Panc1 (cell line): Measurements from ENCODE around the gene PLCD1. TPM values are rescaled to one million over a fixed set of nuclear protein-coding genes. Genes with fewer than 3 reads are reported as not detected.

ENCODE experiments used
- ATAC-seq: fragments of 200-7000 bp; cut with Tn5 transposase; 2 replicates; pipeline ENCODE4 v1.9.1; 2020; ENCODE audit warnings: mild to moderate bottlenecking, moderate library complexity
- BruUV-seq: library from RNA; stranded (reverse); fragments of 400-500 nt; replicated peaks from 2 replicates; lab custom pipeline; 2021; lab: Mats Ljungman, UMichigan
- CTCF ChIA-PET: fragments of 300-600 bp; sonication (Branson Sonifier 250); formaldehyde crosslinking; loops from one replicate; lab custom pipeline; 2022; ENCODE audit warnings: antibody characterized with exemption; lab: Charles Lee
- POLR2A ChIA-PET: fragments of 300-600 bp; sonication (Branson Sonifier 250); formaldehyde crosslinking; loops from one replicate; lab custom pipeline; 2022; ENCODE audit warnings: antibody characterized with exemption; lab: Charles Lee
- DNase-seq: peaks from one replicate; pipeline ENCODE4 v3.0.0-alpha.2; 2010; ENCODE audit warnings: low read depth, low spot score
- H3K27ac ChIP-seq: 2 replicates; pipeline ENCODE4 v1.5.1; 2011; ENCODE audit warnings: mild to moderate bottlenecking, low read length, inconsistent platforms
- H3K27me3 ChIP-seq: fragments of 200-500 bp; sonication (Bioruptor generic); 2 replicates; pipeline ENCODE4 v1.6.0; 2014; ENCODE audit warnings: low read length, inconsistent platforms; ENCODE audit not compliant: control insufficient read depth, insufficient read depth
- H3K36me3 ChIP-seq: fragments of 200-500 bp; sonication (Bioruptor generic); 2 replicates; pipeline ENCODE4 v1.5.1; 2014; ENCODE audit warnings: inconsistent platforms, mild to moderate bottlenecking, low read length, moderate library complexity; ENCODE audit not compliant: control insufficient read depth, insufficient read depth
- H3K4me1 ChIP-seq: 2 replicates; pipeline ENCODE4 v1.5.1; 2011; ENCODE audit warnings: inconsistent platforms, mild to moderate bottlenecking, low read length, moderate library complexity; ENCODE audit not compliant: control insufficient read depth, insufficient read depth
- H3K4me3 ChIP-seq, 2 experiments: 2 replicates each; pipeline ENCODE4 v1.5.1; 2011 to 2012; ENCODE audit warnings: low read depth in 2 of 2, low read length in 2 of 2, mild to moderate bottlenecking in 2 of 2, inconsistent platforms in 1 of 2, moderate library complexity in 1 of 2
- H3K9me3 ChIP-seq: fragments of 200-500 bp; sonication (Bioruptor generic); 2 replicates; pipeline ENCODE4 v1.5.1; 2014; ENCODE audit warnings: low read depth, mild to moderate bottlenecking, inconsistent platforms, low read length, moderate library complexity; ENCODE audit not compliant: control insufficient read depth, insufficient read depth
- POLR2AphosphoS5 ChIP-seq: IDR thresholded peaks from 2 replicates; pipeline ENCODE4 v1.6.1; 2012; ENCODE audit warnings: mild to moderate bottlenecking, low read depth, low read length, moderate library complexity
- SIN3A ChIP-seq: IDR thresholded peaks from 2 replicates; pipeline ENCODE4 v1.6.1; 2012; ENCODE audit warnings: low read depth, mild to moderate bottlenecking, low read length, moderate library complexity, borderline replicate concordance; ENCODE audit not compliant: insufficient read depth
- TCF7L2 ChIP-seq: IDR thresholded peaks from 2 replicates; pipeline ENCODE4 v1.6.1; 2011; ENCODE audit warnings: mild to moderate bottlenecking, low read depth, low read length, inconsistent platforms
- in situ Hi-C: cut with HindIII; loops from 2 replicates; pipeline ENCODE4 v1.10.0; 2016; ENCODE audit warnings: low sequenced_read_pairs, low pct_unique_long_range_greater_than_20kb
- intact Hi-C: fragments of 100-400 bp; cut with micrococcal nuclease; formaldehyde crosslinking; loops from one replicate; pipeline ENCODE4 v1.10.0; 2022; ENCODE audit not compliant: unreplicated experiment
- total RNA-seq: library from RNA; stranded (reverse); gene quantifications from one replicate; pipeline ENCODE4 v1.2.1, GENCODE V29; 2021; ENCODE audit not compliant: unreplicated experiment
- TF ChIP-seq, protein P1 (sequence below): fragments of 450-650 bp; IDR thresholded peaks from 2 replicates; pipeline ENCODE4 v1.5.1; 2017; ENCODE audit warnings: mild to moderate bottlenecking
- TF ChIP-seq, protein P2 (sequence below), 2 experiments: IDR thresholded peaks; 2 replicates each; pipeline ENCODE4 v1.6.1; 2011 to 2012; ENCODE audit warnings: low read depth in 2 of 2, control low read depth in 1 of 2, low read length in 1 of 2, mild to moderate bottlenecking in 1 of 2, moderate library complexity in 1 of 2; ENCODE audit not compliant: insufficient read depth in 1 of 2

PLCD1 gene
- total RNA-seq, 1 experiment from 2014 or later, result 1.8 TPM

DNA sequence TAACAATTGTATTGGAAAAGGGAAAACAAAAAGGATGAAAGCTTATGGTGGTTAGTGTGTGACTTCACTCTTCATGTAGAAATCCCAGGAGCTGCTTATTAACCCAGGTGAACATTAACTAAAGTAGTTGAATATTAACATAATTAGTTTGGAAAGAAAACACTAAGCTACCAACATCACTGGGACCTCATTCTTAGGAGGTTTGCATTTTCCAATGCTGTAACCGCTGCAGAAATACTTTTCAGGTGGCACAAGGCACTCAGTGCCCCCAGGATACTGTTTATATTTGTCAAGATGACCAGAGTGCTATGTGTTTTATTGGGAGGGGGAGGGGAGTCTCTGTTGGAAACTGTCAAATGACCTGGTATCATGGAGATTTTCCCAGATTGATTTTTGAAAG is 64.7 kb downstream of the PLCD1 start:
- BruUV-seq, result no TSS peak
- intact Hi-C loops, result no loop called here
- TF ChIP-seq TCF7L2, result no peak
- no peak for TF ChIP-seq POLR2AphosphoS5
- TF ChIP-seq, protein P1, sequence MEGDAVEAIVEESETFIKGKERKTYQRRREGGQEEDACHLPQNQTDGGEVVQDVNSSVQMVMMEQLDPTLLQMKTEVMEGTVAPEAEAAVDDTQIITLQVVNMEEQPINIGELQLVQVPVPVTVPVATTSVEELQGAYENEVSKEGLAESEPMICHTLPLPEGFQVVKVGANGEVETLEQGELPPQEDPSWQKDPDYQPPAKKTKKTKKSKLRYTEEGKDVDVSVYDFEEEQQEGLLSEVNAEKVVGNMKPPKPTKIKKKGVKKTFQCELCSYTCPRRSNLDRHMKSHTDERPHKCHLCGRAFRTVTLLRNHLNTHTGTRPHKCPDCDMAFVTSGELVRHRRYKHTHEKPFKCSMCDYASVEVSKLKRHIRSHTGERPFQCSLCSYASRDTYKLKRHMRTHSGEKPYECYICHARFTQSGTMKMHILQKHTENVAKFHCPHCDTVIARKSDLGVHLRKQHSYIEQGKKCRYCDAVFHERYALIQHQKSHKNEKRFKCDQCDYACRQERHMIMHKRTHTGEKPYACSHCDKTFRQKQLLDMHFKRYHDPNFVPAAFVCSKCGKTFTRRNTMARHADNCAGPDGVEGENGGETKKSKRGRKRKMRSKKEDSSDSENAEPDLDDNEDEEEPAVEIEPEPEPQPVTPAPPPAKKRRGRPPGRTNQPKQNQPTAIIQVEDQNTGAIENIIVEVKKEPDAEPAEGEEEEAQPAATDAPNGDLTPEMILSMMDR, result no peak
- TF ChIP-seq, protein P2, sequence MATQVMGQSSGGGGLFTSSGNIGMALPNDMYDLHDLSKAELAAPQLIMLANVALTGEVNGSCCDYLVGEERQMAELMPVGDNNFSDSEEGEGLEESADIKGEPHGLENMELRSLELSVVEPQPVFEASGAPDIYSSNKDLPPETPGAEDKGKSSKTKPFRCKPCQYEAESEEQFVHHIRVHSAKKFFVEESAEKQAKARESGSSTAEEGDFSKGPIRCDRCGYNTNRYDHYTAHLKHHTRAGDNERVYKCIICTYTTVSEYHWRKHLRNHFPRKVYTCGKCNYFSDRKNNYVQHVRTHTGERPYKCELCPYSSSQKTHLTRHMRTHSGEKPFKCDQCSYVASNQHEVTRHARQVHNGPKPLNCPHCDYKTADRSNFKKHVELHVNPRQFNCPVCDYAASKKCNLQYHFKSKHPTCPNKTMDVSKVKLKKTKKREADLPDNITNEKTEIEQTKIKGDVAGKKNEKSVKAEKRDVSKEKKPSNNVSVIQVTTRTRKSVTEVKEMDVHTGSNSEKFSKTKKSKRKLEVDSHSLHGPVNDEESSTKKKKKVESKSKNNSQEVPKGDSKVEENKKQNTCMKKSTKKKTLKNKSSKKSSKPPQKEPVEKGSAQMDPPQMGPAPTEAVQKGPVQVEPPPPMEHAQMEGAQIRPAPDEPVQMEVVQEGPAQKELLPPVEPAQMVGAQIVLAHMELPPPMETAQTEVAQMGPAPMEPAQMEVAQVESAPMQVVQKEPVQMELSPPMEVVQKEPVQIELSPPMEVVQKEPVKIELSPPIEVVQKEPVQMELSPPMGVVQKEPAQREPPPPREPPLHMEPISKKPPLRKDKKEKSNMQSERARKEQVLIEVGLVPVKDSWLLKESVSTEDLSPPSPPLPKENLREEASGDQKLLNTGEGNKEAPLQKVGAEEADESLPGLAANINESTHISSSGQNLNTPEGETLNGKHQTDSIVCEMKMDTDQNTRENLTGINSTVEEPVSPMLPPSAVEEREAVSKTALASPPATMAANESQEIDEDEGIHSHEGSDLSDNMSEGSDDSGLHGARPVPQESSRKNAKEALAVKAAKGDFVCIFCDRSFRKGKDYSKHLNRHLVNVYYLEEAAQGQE (IDR thresholded peaks at IDR 0.05; ENCODE audit: insufficient read depth in 1 of 2, low read depth in 2 of 2, low read length in 1 of 2), result no peak
- no peak for TF ChIP-seq SIN3A
- H3K4me3 ChIP-seq, result no peak overlapping the region
- ChIA-PET POLR2A (no interaction called here), CTCF (interaction anchor here (1.0 kb wide), 1 partner anchor 110 kb away, joined by 3 read pairs; no protein-coding TSS in a partner anchor)
- DNase-seq, result no peak
- no peaks in the 10 kb centered on the region for H3K36me3 ChIP-seq
- no peaks in the 10 kb centered on the region for H3K9me3 ChIP-seq
- no peak for ATAC-seq
- H3K27me3 ChIP-seq, result no peaks in the 10 kb centered on the region
- no peaks in the 10 kb centered on the region for H3K4me1 ChIP-seq
- in situ Hi-C loops, result no loop called here
- H3K27ac ChIP-seq, result no peak overlapping the region

- CTCF ChIA-PET, result no interaction called here
These were observed 65.3 kb downstream of the PLCD1 start for GRCh38 chr3:37964146-37964545.

More at GRCh38 chr3:37964146-37964545, 65.3 kb downstream of the PLCD1 start:
- no peaks in the 10 kb centered on the region for H3K4me1 ChIP-seq
- intact Hi-C loops (no loop called here), in situ Hi-C loops (no loop called here)
- no peaks in the 10 kb centered on the region for H3K9me3 ChIP-seq
- H3K27me3 ChIP-seq, result no peaks in the 10 kb centered on the region
- H3K36me3 ChIP-seq, result no peaks in the 10 kb centered on the region
- ATAC-seq (no peak), DNase-seq (no peak)
- TF ChIP-seq TCF7L2 (no peak), SIN3A (no peak)
- TF ChIP-seq, protein P2 (IDR thresholded peaks at IDR 0.05; ENCODE audit: insufficient read depth in 1 of 2, low read depth in 2 of 2, low read length in 1 of 2), result no peak
- no TSS peak for BruUV-seq
- POLR2A ChIA-PET, result no interaction called here
- H3K4me3 ChIP-seq, result no peak overlapping the region
- H3K27ac ChIP-seq, result no peak overlapping the region
